H9 (cell line): Measurements from ENCODE around the gene SNED1. TPM values are rescaled to one million over a fixed set of nuclear protein-coding genes. Genes with fewer than 3 reads are reported as not detected.

Experiments
- DNase-seq: peaks from one replicate; pipeline ENCODE4 v3.0.0-alpha.2; 2017
- H2AFZ ChIP-seq: one replicate; pipeline ENCODE4 v1.6.1; 2013; ENCODE audit warnings: mild to moderate bottlenecking, low read length, control low read depth, moderate library complexity
- H2AK5ac ChIP-seq: 2 replicates; pipeline ENCODE4 v1.6.1; 2013; ENCODE audit warnings: low read length, control low read depth, mixed read lengths; ENCODE audit not compliant: insufficient read length
- H2BK120ac ChIP-seq: one replicate; pipeline ENCODE4 v1.6.1; 2013; ENCODE audit warnings: low read depth, mild to moderate bottlenecking, low read length, control low read depth, inconsistent platforms; ENCODE audit not compliant: poor library complexity, severe bottlenecking
- H2BK12ac ChIP-seq: 2 replicates; pipeline ENCODE4 v1.6.1; 2013; ENCODE audit warnings: low read length, control low read depth, mixed read lengths, low read depth; ENCODE audit not compliant: insufficient read length
- H2BK15ac ChIP-seq: 2 replicates; pipeline ENCODE4 v1.6.1; 2013; ENCODE audit warnings: low read depth, low read length, control low read depth
- H2BK20ac ChIP-seq: one replicate; pipeline ENCODE4 v1.6.1; 2013; ENCODE audit warnings: low read depth, mild to moderate bottlenecking, low read length, control low read depth, inconsistent platforms; ENCODE audit not compliant: poor library complexity, severe bottlenecking
- H2BK5ac ChIP-seq: 2 replicates; pipeline ENCODE4 v1.6.1; 2013; ENCODE audit warnings: low read length, control low read depth, mixed read lengths; ENCODE audit not compliant: insufficient read length
- H3K14ac ChIP-seq: 2 replicates; pipeline ENCODE4 v1.6.1; 2013; ENCODE audit warnings: low read length, control low read depth; ENCODE audit not compliant: insufficient read depth
- H3K18ac ChIP-seq: 2 replicates; pipeline ENCODE4 v1.6.1; 2013; ENCODE audit warnings: low read depth, mild to moderate bottlenecking, mixed read lengths, low read length, control low read depth; ENCODE audit not compliant: insufficient read length
- H3K23ac ChIP-seq: 2 replicates; pipeline ENCODE4 v1.6.1; 2013; ENCODE audit warnings: low read length, control low read depth, mixed read lengths, low read depth; ENCODE audit not compliant: insufficient read length
- H3K23me2 ChIP-seq: 2 replicates; pipeline ENCODE4 v1.6.1; 2013; ENCODE audit warnings: low read depth, mild to moderate bottlenecking, mixed read lengths, low read length, control low read depth; ENCODE audit not compliant: insufficient read length, poor library complexity, severe bottlenecking
- H3K27ac ChIP-seq: 2 replicates; pipeline ENCODE4 v1.5.1; 2013; ENCODE audit warnings: low read length, control low read depth, mixed read lengths, low read depth; ENCODE audit not compliant: insufficient read length
- H3K27me3 ChIP-seq: 2 replicates; pipeline ENCODE4 v1.6.1; 2013; ENCODE audit warnings: low read length, control low read depth, inconsistent platforms; ENCODE audit not compliant: insufficient read depth
- H3K4ac ChIP-seq: 2 replicates; pipeline ENCODE4 v1.6.1; 2013; ENCODE audit warnings: low read depth, mild to moderate bottlenecking, control low read depth, inconsistent platforms, low read length, moderate library complexity
- H3K4me1 ChIP-seq: 2 replicates; pipeline ENCODE4 v1.6.1; 2013; ENCODE audit warnings: low read length, control low read depth, inconsistent platforms; ENCODE audit not compliant: insufficient read depth
- H3K4me2 ChIP-seq: 2 replicates; pipeline ENCODE4 v1.6.1; 2013; ENCODE audit warnings: low read length, control low read depth, mixed read lengths; ENCODE audit not compliant: insufficient read length, insufficient read depth
- H3K56ac ChIP-seq: 2 replicates; pipeline ENCODE4 v1.6.1; 2013; ENCODE audit warnings: low read depth, mild to moderate bottlenecking, mixed read lengths, low read length, control low read depth; ENCODE audit not compliant: insufficient read length
- H3K79me1 ChIP-seq: 2 replicates; pipeline ENCODE4 v1.6.1; 2013; ENCODE audit warnings: low read depth, mild to moderate bottlenecking, moderate library complexity, low read length, control low read depth, inconsistent platforms; ENCODE audit not compliant: insufficient read depth, poor library complexity, severe bottlenecking
- H3K79me2 ChIP-seq: 2 replicates; pipeline ENCODE4 v1.6.1; 2013; ENCODE audit warnings: low read length, control low read depth, inconsistent platforms; ENCODE audit not compliant: insufficient read depth
- H3K9ac ChIP-seq: 2 replicates; pipeline ENCODE4 v1.6.1; 2013; ENCODE audit warnings: low read length, control low read depth, mixed read lengths; ENCODE audit not compliant: insufficient read length; ENCODE audit errors: extremely low read depth
- H3K9me3 ChIP-seq: one replicate; pipeline ENCODE4 v1.6.1; 2013; ENCODE audit warnings: low read depth, low read length, inconsistent platforms; ENCODE audit not compliant: control insufficient read depth
- H3T11ph ChIP-seq: one replicate; pipeline ENCODE4 v1.6.1; 2013; ENCODE audit warnings: mild to moderate bottlenecking, low read length, control low read depth, inconsistent platforms
- H4K20me1 ChIP-seq: one replicate; pipeline ENCODE4 v1.6.1; 2013; ENCODE audit not compliant: control insufficient read depth, insufficient read length, insufficient read depth
- H4K5ac ChIP-seq: 2 replicates; pipeline ENCODE4 v1.6.1; 2013; ENCODE audit warnings: low read depth, mild to moderate bottlenecking, mixed read lengths, low read length, control low read depth; ENCODE audit not compliant: insufficient read length
- H4K8ac ChIP-seq: replicated peaks from 2 replicates; pipeline ENCODE4 v1.6.1; 2013; ENCODE audit warnings: low read length, control low read depth, mixed read lengths, low read depth; ENCODE audit not compliant: insufficient read length
- H4K91ac ChIP-seq: 2 replicates; pipeline ENCODE4 v1.6.1; 2013; ENCODE audit warnings: low read depth, mild to moderate bottlenecking, moderate library complexity, mixed read lengths, low read length, control low read depth; ENCODE audit not compliant: insufficient read length
- H3K27ac Mint-ChIP-seq, 3 experiments: 2 replicates in 2 of 3; 3 replicates in 1 of 3; pipeline ENCODE4 v1.8.0; 2020 to 2021; ENCODE audit warnings: mixed read lengths in 3 of 3, mild to moderate bottlenecking in 1 of 3, moderate library complexity in 1 of 3
- H3K27me3 Mint-ChIP-seq: 2 replicates; pipeline ENCODE4 v1.8.0; 2021; ENCODE audit warnings: low read depth, mild to moderate bottlenecking, moderate library complexity, mixed read lengths
- H3K36me3 Mint-ChIP-seq, 3 experiments: 2 replicates in 2 of 3; 3 replicates in 1 of 3; pipeline ENCODE4 v1.8.0; 2020 to 2021; ENCODE audit warnings: low read depth in 3 of 3, mixed read lengths in 3 of 3; ENCODE audit not compliant: insufficient read depth in 1 of 3
- H3K4me1 Mint-ChIP-seq, 2 experiments: 2 replicates each; pipeline ENCODE4 v1.8.0; 2020; ENCODE audit warnings: mixed read lengths in 2 of 2
- H3K4me3 Mint-ChIP-seq, 2 experiments: 2 replicates in 1 of 2; 3 replicates in 1 of 2; pipeline ENCODE4 v1.8.0; 2020 to 2021; ENCODE audit warnings: mild to moderate bottlenecking in 2 of 2, mixed read lengths in 2 of 2, moderate library complexity in 1 of 2
- H3K9me3 Mint-ChIP-seq, 2 experiments: 2 replicates in 1 of 2; 3 replicates in 1 of 2; pipeline ENCODE4 v1.8.0; 2020; ENCODE audit warnings: mild to moderate bottlenecking in 2 of 2, mixed read lengths in 2 of 2, moderate library complexity in 1 of 2
- WGBS: extraction: QIAGEN DNeasy Blood & Tissue Kit; methylation state at CpG from one replicate; pipeline ENCODE4 v1.1.7; 2013; ENCODE audit warnings: missing lambda C conversion rate, low lambda C conversion rate, mixed read lengths; ENCODE audit not compliant: insufficient read length; ENCODE audit errors: extremely low coverage; 5-methylcytosine and 5-hydroxymethylcytosine counted together
- total RNA-seq: library from RNA; stranded (reverse); gene quantifications from 2 replicates; pipeline ENCODE4 v1.2.1, GENCODE V29; 2021
- TF ChIP-seq, protein P1 (sequence below): fragments of 200-600 bp; sonication (generic); conservative IDR thresholded peaks from 3 replicates; pipeline ENCODE4 v1.8.0; 2021; ENCODE audit warnings: antibody characterized with exemption, mild to moderate bottlenecking

Gene SNED1
- total RNA-seq, 1 experiment from 2014 or later, result 2.5 TPM

DNA sequence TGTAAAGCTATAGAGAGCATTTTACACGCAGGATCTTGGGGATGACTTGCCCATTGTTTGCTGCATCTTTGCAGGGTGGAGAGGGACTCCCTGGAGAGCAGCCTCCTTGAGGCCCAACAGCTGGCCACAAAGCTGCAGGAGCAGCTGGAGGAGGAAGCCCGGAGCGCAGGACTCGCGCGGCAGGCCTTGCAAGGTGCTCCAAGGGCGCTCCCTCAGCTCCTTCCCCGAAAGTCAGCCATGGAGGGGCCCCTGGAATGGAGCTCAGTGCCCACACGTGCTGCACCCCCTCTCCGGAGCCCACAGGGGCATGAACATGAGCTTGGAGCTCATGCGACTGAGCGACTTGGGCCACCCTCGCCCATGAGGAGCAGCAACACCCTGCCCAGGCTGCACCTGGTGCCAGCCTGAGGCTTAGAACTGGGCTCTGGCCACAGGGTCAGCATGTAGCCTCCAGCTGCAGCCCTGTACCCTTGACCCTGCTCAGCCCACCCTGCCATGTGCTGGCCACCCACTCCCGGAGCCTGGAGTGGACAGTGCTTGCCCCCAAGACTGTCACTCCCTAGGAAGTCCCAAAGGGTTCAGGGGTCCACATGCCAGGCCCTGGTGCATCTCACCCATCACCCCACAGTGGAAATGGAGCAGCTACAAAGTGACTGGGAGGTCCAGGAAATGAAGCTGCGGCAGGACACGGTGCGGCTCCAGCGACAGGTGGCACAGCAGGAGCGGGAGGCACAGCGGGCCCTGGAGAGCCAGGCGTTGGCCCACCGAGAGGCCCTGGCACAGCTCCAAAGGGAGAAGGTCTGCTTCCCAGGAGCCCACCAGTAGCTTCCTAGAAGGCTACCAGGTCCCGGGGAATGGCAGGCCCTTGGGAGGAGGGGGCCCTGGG lies 49.3 kb upstream of the SNED1 start:
- H3K4me3 Mint-ChIP-seq, result no peak overlapping the region
- H3K9me3 Mint-ChIP-seq, result no peaks in the 10 kb centered on the region
- no CpG with 5 or more reads among the region's 23 CpGs for WGBS

More for the DNA sequence above, 49.3 kb upstream of the SNED1 start:
- peak; percentile 11 for DNase-seq
- Mint-ChIP-seq H3K27me3 (peaks cover 1% of the 10 kb centered on the region), H3K27ac (no peak overlapping the region), H3K36me3 (no peaks in the 10 kb centered on the region), H3K4me1 (peaks cover 1 to 5% of the 10 kb centered on the region in 2 experiments; a peak in 3 of 4 replicates)
- no peaks in the 10 kb centered on the region for H3K4me1 ChIP-seq
- H3K27ac ChIP-seq, result no peak overlapping the region
- no peak overlapping the region for H2BK20ac ChIP-seq
- no peaks in the 10 kb centered on the region for H3K9me3 ChIP-seq
- H2BK5ac ChIP-seq, result no peak overlapping the region
- no peak overlapping the region for H4K8ac ChIP-seq
- H3T11ph ChIP-seq, result no peak overlapping the region
- TF ChIP-seq, protein P1, sequence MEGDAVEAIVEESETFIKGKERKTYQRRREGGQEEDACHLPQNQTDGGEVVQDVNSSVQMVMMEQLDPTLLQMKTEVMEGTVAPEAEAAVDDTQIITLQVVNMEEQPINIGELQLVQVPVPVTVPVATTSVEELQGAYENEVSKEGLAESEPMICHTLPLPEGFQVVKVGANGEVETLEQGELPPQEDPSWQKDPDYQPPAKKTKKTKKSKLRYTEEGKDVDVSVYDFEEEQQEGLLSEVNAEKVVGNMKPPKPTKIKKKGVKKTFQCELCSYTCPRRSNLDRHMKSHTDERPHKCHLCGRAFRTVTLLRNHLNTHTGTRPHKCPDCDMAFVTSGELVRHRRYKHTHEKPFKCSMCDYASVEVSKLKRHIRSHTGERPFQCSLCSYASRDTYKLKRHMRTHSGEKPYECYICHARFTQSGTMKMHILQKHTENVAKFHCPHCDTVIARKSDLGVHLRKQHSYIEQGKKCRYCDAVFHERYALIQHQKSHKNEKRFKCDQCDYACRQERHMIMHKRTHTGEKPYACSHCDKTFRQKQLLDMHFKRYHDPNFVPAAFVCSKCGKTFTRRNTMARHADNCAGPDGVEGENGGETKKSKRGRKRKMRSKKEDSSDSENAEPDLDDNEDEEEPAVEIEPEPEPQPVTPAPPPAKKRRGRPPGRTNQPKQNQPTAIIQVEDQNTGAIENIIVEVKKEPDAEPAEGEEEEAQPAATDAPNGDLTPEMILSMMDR, result no peak
- H3K18ac ChIP-seq, result no peak overlapping the region
- H3K27me3 ChIP-seq, result no peaks in the 10 kb centered on the region
- H3K79me1 ChIP-seq, result no peaks in the 10 kb centered on the region
- H3K23me2 ChIP-seq, result no peaks in the 10 kb centered on the region
- no peak overlapping the region for H3K56ac ChIP-seq
- H3K4ac ChIP-seq, result no peak overlapping the region
- no peaks in the 10 kb centered on the region for H3K79me2 ChIP-seq
- no peak overlapping the region for H2BK15ac ChIP-seq
- no peak overlapping the region for H2BK120ac ChIP-seq
- no peak overlapping the region for H3K4me2 ChIP-seq
- no peak overlapping the region for H2AFZ ChIP-seq
- peak overlapping the region; percentile 44; the same call in 1 of the 2 replicates for H3K14ac ChIP-seq
- no peak overlapping the region for H3K9ac ChIP-seq
- no peak overlapping the region for H2BK12ac ChIP-seq
- H4K20me1 ChIP-seq, result no peaks in the 10 kb centered on the region
- H4K5ac ChIP-seq, result no peak overlapping the region
- no peak overlapping the region for H2AK5ac ChIP-seq
- H4K91ac ChIP-seq, result no peak overlapping the region
- no peak overlapping the region for H3K23ac ChIP-seq
